H1 (cell line): ENCODE measurements around the gene SRPRA. TPM values are rescaled to one million over a fixed set of nuclear protein-coding genes. Genes with fewer than 3 reads are reported as not detected.

Source experiments
- CTCF ChIA-PET: fragments of 300-600 bp; sonication (Branson Sonifier 250); formaldehyde crosslinking; loops from one replicate; lab custom pipeline; 2021; ENCODE audit not compliant: partially characterized antibody; lab: Charles Lee
- POLR2A ChIA-PET: fragments of 300-600 bp; sonication (Branson Sonifier 250); formaldehyde crosslinking; loops from one replicate; lab custom pipeline; 2021; ENCODE audit warnings: inconsistent platforms; ENCODE audit not compliant: partially characterized antibody; lab: Charles Lee
- DNase-seq, 2 experiments: peaks; one replicate each; pipeline versions ENCODE4 v3.0.0 to v3.0.0-alpha.2; 2010 to 2022; ENCODE audit warnings: low spot score in 2 of 2, low read depth in 1 of 2, mixed read lengths in 1 of 2
- FAIRE-seq: peaks from 2 replicates; lab custom pipeline; 2011; peaks lifted over from hg19 to GRCh38; lab: Jason Lieb, UNC
- H2AFZ ChIP-seq: 2 replicates; pipeline ENCODE4 v1.8.1; 2012; ENCODE audit warnings: low read length, inconsistent platforms
- H2AK5ac ChIP-seq: 2 replicates; pipeline ENCODE4 v1.6.1; 2013; ENCODE audit warnings: low read depth, low read length
- H2BK120ac ChIP-seq: replicated peaks from 2 replicates; pipeline ENCODE3; 2013; ENCODE audit warnings: low read depth, low read length, inconsistent platforms
- H2BK12ac ChIP-seq: 2 replicates; pipeline ENCODE4 v1.6.1; 2013; ENCODE audit warnings: low read depth, low read length
- H2BK15ac ChIP-seq: 2 replicates; pipeline ENCODE4 v1.6.1; 2013; ENCODE audit warnings: low read length
- H2BK20ac ChIP-seq: 2 replicates; pipeline ENCODE4 v1.6.1; 2013; ENCODE audit warnings: low read length
- H2BK5ac ChIP-seq: 2 replicates; pipeline ENCODE4 v1.6.1; 2013; ENCODE audit warnings: low read depth, low read length
- H3K14ac ChIP-seq: 2 replicates; pipeline ENCODE4 v1.6.1; 2013; ENCODE audit warnings: inconsistent platforms; ENCODE audit not compliant: insufficient read length
- H3K18ac ChIP-seq: 2 replicates; pipeline ENCODE4 v1.6.1; 2013; ENCODE audit warnings: low read length; ENCODE audit errors: extremely low read depth
- H3K23ac ChIP-seq: 2 replicates; pipeline ENCODE4 v1.6.1; 2013; ENCODE audit warnings: inconsistent platforms; ENCODE audit not compliant: insufficient read length
- H3K23me2 ChIP-seq: 2 replicates; pipeline ENCODE4 v1.6.1; 2013; ENCODE audit warnings: low read depth, low read length
- H3K27ac ChIP-seq: 2 replicates; pipeline ENCODE4 v1.6.1; 2011; ENCODE audit warnings: low read depth, low read length, inconsistent platforms
- H3K27me3 ChIP-seq, 4 experiments: replicated peaks in 1 of 4; 1 replicate in 1 of 4; 2 replicates in 3 of 4; pipeline versions ENCODE4 v1.6.1 to v1.8.1; 2011 to 2013; ENCODE audit warnings: low read length in 3 of 4, mild to moderate bottlenecking in 3 of 4, inconsistent platforms in 2 of 4, mixed read lengths in 2 of 4, moderate library complexity in 1 of 4; ENCODE audit not compliant: control insufficient read depth in 3 of 4, insufficient read depth in 3 of 4; ENCODE audit errors: extremely low read depth in 1 of 4
- H3K36me3 ChIP-seq, 4 experiments: 2 replicates each; pipeline versions ENCODE4 v1.6.1 to v1.8.1; 2011 to 2013; ENCODE audit warnings: mild to moderate bottlenecking in 4 of 4, low read length in 3 of 4, moderate library complexity in 2 of 4, control low read depth in 1 of 4, inconsistent platforms in 1 of 4; ENCODE audit not compliant: insufficient read depth in 4 of 4, control insufficient read depth in 2 of 4
- H3K4ac ChIP-seq: replicated peaks from 2 replicates; pipeline ENCODE3; 2013; ENCODE audit warnings: low read length, low read depth, mixed read lengths, inconsistent platforms; ENCODE audit not compliant: insufficient read length
- H3K4me1 ChIP-seq, 4 experiments: replicated peaks in 1 of 4; 1 replicate in 1 of 4; 2 replicates in 3 of 4; pipeline versions ENCODE4 v1.6.1 to v1.8.1; 2011 to 2013; ENCODE audit warnings: low read length in 3 of 4, inconsistent platforms in 2 of 4, mixed read lengths in 1 of 4; ENCODE audit not compliant: insufficient read depth in 4 of 4, control insufficient read depth in 3 of 4
- H3K4me2 ChIP-seq, 2 experiments: 2 replicates each; pipeline versions ENCODE4 v1.6.1 to v1.8.1; 2011 to 2013; ENCODE audit warnings: low read depth in 2 of 2, low read length in 2 of 2, control low read depth in 1 of 2, inconsistent platforms in 1 of 2, mild to moderate bottlenecking in 1 of 2; ENCODE audit not compliant: insufficient read depth in 1 of 2
- H3K4me3 ChIP-seq, 4 experiments: fragments of 200-600, 300-600 bp in 1 of 4; sonication (generic), shearing (Covaris generic), sonication (Bioruptor Twin) in 1 of 4; 2 replicates each; pipeline versions ENCODE4 v1.5.1 to v1.8.1; 2011 to 2016; ENCODE audit warnings: low read length in 4 of 4, low read depth in 3 of 4, control low read depth in 2 of 4, inconsistent platforms in 2 of 4, mild to moderate bottlenecking in 2 of 4, mixed read lengths in 1 of 4, moderate library complexity in 1 of 4; ENCODE audit not compliant: insufficient read depth in 2 of 4; ENCODE audit errors: extremely low read depth in 1 of 4
- H3K56ac ChIP-seq: replicated peaks from 2 replicates; pipeline ENCODE3; 2013; ENCODE audit warnings: low read depth, mild to moderate bottlenecking, mixed read lengths, low read length, inconsistent platforms; ENCODE audit not compliant: insufficient read length
- H3K79me1 ChIP-seq: 2 replicates; pipeline ENCODE4 v1.6.1; 2013; ENCODE audit warnings: low read depth, low read length, control low read depth
- H3K79me2 ChIP-seq, 2 experiments: 2 replicates each; pipeline versions ENCODE4 v1.6.1 to v1.8.1; 2012 to 2013; ENCODE audit warnings: low read length in 2 of 2, mild to moderate bottlenecking in 2 of 2, inconsistent platforms in 1 of 2; ENCODE audit not compliant: insufficient read depth in 2 of 2, control insufficient read depth in 1 of 2
- H3K9ac ChIP-seq, 4 experiments: replicated peaks in 1 of 4; 1 replicate in 1 of 4; 2 replicates in 3 of 4; pipeline versions ENCODE4 v1.6.1 to v1.8.1; 2011 to 2013; ENCODE audit warnings: low read depth in 3 of 4, low read length in 3 of 4, control low read depth in 2 of 4, mild to moderate bottlenecking in 2 of 4, moderate library complexity in 2 of 4, inconsistent platforms in 1 of 4; ENCODE audit errors: extremely low read depth in 1 of 4
- H3K9me3 ChIP-seq, 2 experiments: 2 replicates each; pipeline versions ENCODE4 v1.6.1 to v1.8.1; 2012 to 2013; ENCODE audit warnings: mild to moderate bottlenecking in 2 of 2, moderate library complexity in 2 of 2, control low read depth in 1 of 2, inconsistent platforms in 1 of 2, low read depth in 1 of 2, low read length in 1 of 2, mixed read lengths in 1 of 2; ENCODE audit not compliant: insufficient read depth in 2 of 2
- H4K20me1 ChIP-seq, 2 experiments: replicated peaks in 1 of 2; 2 replicates each; pipeline versions ENCODE3 to v1.8.1; 2011 to 2013; ENCODE audit warnings: inconsistent platforms in 2 of 2, low read length in 2 of 2, mild to moderate bottlenecking in 1 of 2; ENCODE audit not compliant: insufficient read depth in 2 of 2, control insufficient read depth in 1 of 2
- H4K5ac ChIP-seq: 2 replicates; pipeline ENCODE4 v1.6.1; 2013; ENCODE audit warnings: low read length, low read depth, mixed read lengths, inconsistent platforms; ENCODE audit not compliant: insufficient read length
- H4K8ac ChIP-seq: 2 replicates; pipeline ENCODE4 v1.8.0; 2013; ENCODE audit warnings: mild to moderate bottlenecking, moderate library complexity, low read length, inconsistent platforms; ENCODE audit not compliant: insufficient read depth; ENCODE audit errors: extremely low read depth
- H4K91ac ChIP-seq: replicated peaks from 2 replicates; pipeline ENCODE3; 2013; ENCODE audit warnings: low read length, mixed read lengths, inconsistent platforms; ENCODE audit not compliant: insufficient read length
- ASH2L ChIP-seq: fragments of 200-600, 300-600 bp; sonication (generic); IDR thresholded peaks from one replicate; pipeline ENCODE4 v1.7.1; 2017; ENCODE audit warnings: low read length
- BRCA1 ChIP-seq: IDR thresholded peaks from 2 replicates; pipeline ENCODE4 v1.6.1; 2012; ENCODE audit warnings: low read depth, low read length, improper control_type of control experiment
- CHD1 ChIP-seq: IDR thresholded peaks from 2 replicates; pipeline ENCODE4 v1.6.1; 2012; ENCODE audit warnings: low read depth, low read length, improper control_type of control experiment
- EP300 ChIP-seq, 2 experiments: IDR thresholded peaks; 1 replicate in 1 of 2; 2 replicates in 1 of 2; pipeline ENCODE4 v1.6.1; 2011 to 2012; ENCODE audit warnings: low read depth in 2 of 2, low read length in 2 of 2, mild to moderate bottlenecking in 2 of 2, borderline replicate concordance in 1 of 2, inconsistent platforms in 1 of 2, moderate library complexity in 1 of 2
- EZH2 ChIP-seq: fragments of 200-600 bp; sonication (generic); IDR thresholded peaks from 2 replicates; pipeline ENCODE4 v1.7.1; 2012; ENCODE audit warnings: low read depth, mild to moderate bottlenecking, moderate library complexity, low read length, inconsistent platforms; ENCODE audit not compliant: severe bottlenecking
- JUN ChIP-seq: IDR thresholded peaks from 2 replicates; pipeline ENCODE4 v1.6.1; 2011; ENCODE audit warnings: low read depth, mild to moderate bottlenecking, improper control_type of control experiment, low read length
- KDM4A ChIP-seq: IDR thresholded peaks from one replicate; pipeline ENCODE4 v1.7.1; 2012; ENCODE audit warnings: low read depth, mild to moderate bottlenecking, moderate library complexity, low read length, inconsistent platforms; ENCODE audit not compliant: severe bottlenecking
- MAFK ChIP-seq: IDR thresholded peaks from 2 replicates; pipeline ENCODE4 v1.6.1; 2012; ENCODE audit warnings: low read depth, mild to moderate bottlenecking, improper control_type of control experiment, low read length
- POLR2AphosphoS5 ChIP-seq: IDR thresholded peaks from 2 replicates; pipeline ENCODE4 v1.6.1; 2011; ENCODE audit warnings: low read depth, low read length
- POU5F1 ChIP-seq: IDR thresholded peaks from 2 replicates; pipeline ENCODE4 v1.6.1; 2011; ENCODE audit warnings: low read depth, mild to moderate bottlenecking, low read length, moderate library complexity
- RAD21 ChIP-seq, 2 experiments: IDR thresholded peaks in 1 of 2; conservative IDR thresholded peaks in 1 of 2; 2 replicates each; pipeline ENCODE4 v1.6.1; 2011; ENCODE audit warnings: low read depth in 2 of 2, low read length in 2 of 2, improper control_type of control experiment in 1 of 2, inconsistent platforms in 1 of 2, mild to moderate bottlenecking in 1 of 2, moderate library complexity in 1 of 2
- RNF2 ChIP-seq: fragments of 200-900, 300-1000 bp; sonication (generic); IDR thresholded peaks from 2 replicates; pipeline ENCODE4 v1.7.1; 2016; ENCODE audit warnings: borderline replicate concordance, low read depth, mild to moderate bottlenecking, antibody characterized with exemption, low read length; ENCODE audit not compliant: poor library complexity, severe bottlenecking; ENCODE audit errors: missing control alignments
- TEAD4 ChIP-seq: IDR thresholded peaks from 2 replicates; pipeline ENCODE4 v1.6.1; 2012; ENCODE audit warnings: low read depth, low read length, inconsistent platforms, mixed read lengths
- WGBS, 2 experiments: shearing (Covaris generic) in 1 of 2; methylation state at CpG; one replicate each; pipeline versions ENCODE4 v1.1.6 to v1.1.7; 2013 to 2015; ENCODE audit warnings: low lambda C conversion rate in 2 of 2, mixed read lengths in 2 of 2, inconsistent platforms in 1 of 2, low coverage in 1 of 2, missing lambda C conversion rate in 1 of 2; ENCODE audit not compliant: insufficient replicate concordance in 2 of 2, insufficient coverage in 1 of 2, insufficient read length in 1 of 2; ENCODE audit errors: extremely low coverage in 1 of 2, missing lambda C conversion rate in 1 of 2; 5-methylcytosine and 5-hydroxymethylcytosine counted together
- polyA plus RNA-seq, 7 experiments: library from polyadenylated mRNA; depleted of rRNA in 3 of 7; stranded (reverse) in 5 of 7; unstranded in 2 of 7; fragments of >200 nt in 5 of 7; fragments of 200-250 nt in 2 of 7; gene quantifications; 1 replicate in 5 of 7; 2 replicates in 1 of 7; 4 replicates in 1 of 7; pipeline versions ENCODE4 v1.2.1 to v1.2.3, GENCODE V29; 2011 to 2013; ENCODE audit warnings: missing spikeins in 2 of 7, mixed read lengths in 2 of 7
- total RNA-seq: library from RNA; stranded (reverse); fragmentation: NEBNext Ultra II Directional; extraction: Animal tissue kit (Norgen Biotek cat#: 25700); gene quantifications from 2 replicates; pipeline ENCODE4 v1.2.1, GENCODE V29; 2021

SRPRA gene
- total and polyA plus RNA-seq, 2 of the 8 experiments (the other 6 are each of a cell fraction or from before 2014, with no cell fraction given): 57.6 to 62.0 TPM

DNA sequence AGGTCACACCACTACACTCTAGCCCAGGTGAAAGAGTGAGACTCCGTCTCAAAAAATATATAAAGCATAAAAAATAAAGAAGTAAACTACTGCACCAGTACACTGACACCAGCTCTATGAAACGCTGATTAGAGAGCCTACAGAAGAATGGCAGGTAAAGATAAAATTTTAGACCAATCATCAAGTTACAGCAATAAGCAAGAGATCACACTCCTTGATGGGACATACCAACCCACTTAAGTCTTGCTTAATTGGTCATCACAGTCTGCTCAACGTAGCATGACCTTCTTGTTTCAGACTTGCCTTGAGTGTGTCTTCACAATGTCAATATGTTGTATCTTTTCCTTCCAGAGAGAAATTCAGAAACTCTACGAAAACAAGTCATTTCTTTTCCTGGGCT, 12.5 kb downstream of the SRPRA start:
- no peak overlapping the region for H2BK15ac ChIP-seq
- ChIA-PET CTCF (interaction anchor here (1.3 kb wide), 1 partner anchor 30 kb away, joined by 3 read pairs; no protein-coding TSS in a partner anchor), POLR2A (interaction anchor here (0.7 to 2.1 kb wide), 3 partner anchors 9 to 16 kb away, joined by 3 to 7 read pairs (median 4); partner anchors contain the start of gene SRPRA)
- peaks cover 4 to 45% (median 28%) of the 10 kb centered on the region in 4 experiments for H3K36me3 ChIP-seq
- no peaks in the 10 kb centered on the region for H3K79me1 ChIP-seq
- FAIRE-seq (no peak), DNase-seq (no peak)
- no peaks in the 10 kb centered on the region for H3K9me3 ChIP-seq
- H2AK5ac ChIP-seq: no peak overlapping the region
- no peak overlapping the region for H3K23ac ChIP-seq
- no peaks in the 10 kb centered on the region for H3K23me2 ChIP-seq
- no peak overlapping the region for H4K91ac ChIP-seq
- peaks cover 0 to 3% of the 10 kb centered on the region in 2 experiments for H4K20me1 ChIP-seq
- H4K8ac ChIP-seq: no peak overlapping the region
- H3K27ac ChIP-seq: no peak overlapping the region
- no peaks in the 10 kb centered on the region for H3K4me1 ChIP-seq
- no peak overlapping the region for H3K56ac ChIP-seq
- H3K18ac ChIP-seq: no peak overlapping the region
- H3K4me2 ChIP-seq: no peak overlapping the region
- H3K27me3 ChIP-seq: no peaks in the 10 kb centered on the region
- H4K5ac ChIP-seq: no peak overlapping the region
- H3K9ac ChIP-seq: no peak overlapping the region
- no peak overlapping the region for H3K4ac ChIP-seq
- no peak overlapping the region for H3K14ac ChIP-seq
- no peak overlapping the region for H2BK5ac ChIP-seq
- no peak overlapping the region for H2BK12ac ChIP-seq
- H2BK120ac ChIP-seq: no peak overlapping the region
- no peaks in the 10 kb centered on the region for H3K79me2 ChIP-seq
- 89% methylated on average over 4 of the region's 4 CpGs; no CpG with 5 or more reads in 1 of the 2 experiments for WGBS, 2 experiments
- no peak overlapping the region for H2AFZ ChIP-seq
- H2BK20ac ChIP-seq: no peak overlapping the region
- H3K4me3 ChIP-seq: no peak overlapping the region
- TF ChIP-seq MAFK (no peak), CHD1 (no peak), RNF2 (no peak), POLR2AphosphoS5 (no peak), TEAD4 (no peak), EZH2 (no peak), RAD21 (IDR thresholded peaks at IDR 0.05 in 1 of 2, conservative IDR thresholded peaks at IDR 0.05 in 1 of 2; ENCODE audit: low read depth in 2 of 2, low read length in 2 of 2) (no peak), KDM4A (no peak), JUN (no peak), POU5F1 (no peak), EP300 (IDR thresholded peaks at IDR 0.05; ENCODE audit: borderline replicate concordance in 1 of 2, low read depth in 2 of 2, low read length in 2 of 2) (no peak), ASH2L (no peak), BRCA1 (no peak)
